Hematopoietic multipotent progenitor cell (in vitro differentiated cells): Measurements from ENCODE around the gene PXT1. TPM values are rescaled to one million over a fixed set of nuclear protein-coding genes. Genes with fewer than 3 reads are reported as not detected.
"Not testable (repeated sequence)": the region's sequence is repeated elsewhere in the genome, so short reads cannot be mapped to it uniquely, and the experiment has no call there.

Source experiments
- DNase-seq, 3 donors: peaks; one replicate each; pipeline ENCODE4 v3.0.0-alpha.2; 2011 to 2015; ENCODE audit warnings: low read depth in 2 of 3, low spot score in 2 of 3
- total RNA-seq: library from RNA; depleted of rRNA; stranded (reverse); fragments of >200 nt; gene quantifications from one replicate; pipeline ENCODE4 v1.2.3, GENCODE V29; 2012

Gene PXT1
- total RNA-seq, 1 donor: 0.27 TPM

DNA sequence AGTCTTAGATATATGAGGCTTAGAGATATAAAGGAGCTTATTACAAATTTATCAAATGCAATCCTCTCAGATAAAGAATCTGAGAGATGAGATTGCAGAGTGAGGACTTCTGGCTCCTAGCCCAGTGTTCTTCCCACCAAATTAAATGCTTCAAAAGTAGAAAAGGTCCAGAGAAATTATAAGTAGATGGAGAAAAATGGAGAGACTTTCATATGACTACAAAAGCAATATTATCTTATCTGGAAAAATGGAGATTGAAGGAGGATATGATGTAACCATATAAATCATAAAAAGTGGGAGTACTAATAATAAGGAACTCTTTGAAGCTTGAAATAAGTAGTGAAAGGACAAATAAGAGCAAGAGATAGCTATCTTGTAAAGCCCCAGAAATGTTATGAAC, 3.0 kb upstream of the PXT1 start:
- no peak for DNase-seq

DNA sequence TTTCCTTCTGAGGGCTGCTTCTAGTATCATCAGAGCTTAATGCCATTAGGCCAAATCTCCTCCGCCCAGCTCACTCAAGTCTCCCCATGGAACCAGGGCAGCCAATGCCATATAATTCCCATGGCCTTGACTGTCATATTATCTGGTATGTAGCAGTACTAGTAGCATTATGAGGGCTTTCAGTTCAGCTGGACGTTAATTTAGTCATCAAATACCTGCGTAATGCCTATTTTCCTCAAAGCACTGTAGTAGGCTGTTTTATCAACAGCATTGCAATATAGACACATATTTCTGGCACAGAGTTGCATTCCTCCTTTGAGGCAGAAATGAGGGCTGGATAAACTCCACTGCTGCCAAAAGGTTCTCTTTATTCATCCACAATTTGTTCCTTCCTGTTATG, 1.8 kb upstream of the PXT1 start:
- DNase-seq: no peak

DNA sequence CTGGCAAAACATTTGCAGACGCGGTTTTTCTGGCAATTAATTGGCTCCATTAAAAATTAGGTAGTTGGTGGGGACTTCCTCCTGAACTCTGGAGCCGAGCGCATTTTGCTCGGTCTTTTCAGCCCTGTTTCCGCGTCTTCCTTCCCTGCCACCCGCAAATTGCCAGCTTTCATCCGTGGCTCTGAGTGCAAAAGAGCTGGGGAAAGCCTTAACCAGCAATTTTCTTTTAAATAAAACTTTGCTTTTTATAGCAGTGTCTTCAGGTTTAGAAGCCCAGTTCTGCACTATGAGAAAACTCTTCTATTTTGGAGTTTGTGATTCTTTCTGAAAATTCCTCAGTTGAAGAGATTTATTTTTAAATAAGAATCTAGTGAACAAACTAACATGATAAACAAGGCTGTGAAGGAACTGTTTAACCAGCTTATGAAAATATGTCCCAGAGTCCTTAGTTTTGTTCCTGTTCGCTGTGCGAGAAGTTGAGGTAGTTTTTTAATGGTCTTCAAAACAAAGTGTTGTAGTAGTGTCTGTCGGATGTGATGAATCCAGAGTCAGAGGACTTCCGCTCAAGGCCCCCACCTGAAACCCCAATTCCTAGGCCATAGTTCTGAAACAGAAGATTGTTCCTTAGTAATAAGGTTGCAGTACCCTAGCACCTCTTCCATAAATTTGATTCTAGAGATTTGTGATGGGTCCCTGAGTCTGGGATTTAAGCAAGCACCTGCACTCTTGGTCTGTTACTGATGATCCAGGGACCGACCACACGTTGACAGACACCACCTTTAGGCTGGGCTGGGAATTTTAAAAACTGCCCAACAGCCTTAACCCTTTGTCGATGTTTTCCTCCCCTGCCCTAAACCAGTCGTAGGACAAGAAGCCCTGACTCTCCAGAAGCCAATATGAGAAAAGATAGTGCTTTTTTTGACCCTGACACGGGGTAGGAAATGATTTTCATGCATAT, 1.1 kb upstream of the PXT1 start:
- DNase-seq: peak in 2 of 3 donors; percentile 28 to 34

DNA sequence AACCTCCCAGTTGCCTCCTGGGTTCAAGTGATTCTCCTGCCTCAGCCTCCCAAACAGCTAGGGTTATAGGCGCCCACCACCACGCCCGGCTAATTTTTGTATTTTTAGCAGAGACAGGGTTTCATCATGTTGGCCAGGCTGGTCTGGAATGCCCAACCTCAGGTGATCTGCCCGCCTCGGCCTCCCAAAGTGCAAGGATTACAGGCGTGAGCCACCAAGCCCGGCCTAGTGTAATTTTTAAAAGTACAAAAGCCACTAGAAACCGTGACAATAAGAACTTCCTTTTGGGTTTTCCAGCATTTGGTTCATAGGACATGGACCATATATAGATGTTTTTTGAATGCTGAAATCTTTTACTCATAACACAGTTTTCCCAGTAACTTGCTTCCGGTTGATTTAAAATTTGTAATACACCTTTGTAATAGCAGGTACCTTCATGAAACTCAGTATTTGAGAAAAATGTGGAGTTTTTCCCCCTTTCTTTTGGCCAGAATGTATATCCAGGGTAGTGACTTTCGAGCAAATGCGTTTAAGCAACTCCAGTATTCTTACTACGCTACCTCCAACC, 467 bp downstream of the PXT1 start:
- DNase-seq: no peak

DNA sequence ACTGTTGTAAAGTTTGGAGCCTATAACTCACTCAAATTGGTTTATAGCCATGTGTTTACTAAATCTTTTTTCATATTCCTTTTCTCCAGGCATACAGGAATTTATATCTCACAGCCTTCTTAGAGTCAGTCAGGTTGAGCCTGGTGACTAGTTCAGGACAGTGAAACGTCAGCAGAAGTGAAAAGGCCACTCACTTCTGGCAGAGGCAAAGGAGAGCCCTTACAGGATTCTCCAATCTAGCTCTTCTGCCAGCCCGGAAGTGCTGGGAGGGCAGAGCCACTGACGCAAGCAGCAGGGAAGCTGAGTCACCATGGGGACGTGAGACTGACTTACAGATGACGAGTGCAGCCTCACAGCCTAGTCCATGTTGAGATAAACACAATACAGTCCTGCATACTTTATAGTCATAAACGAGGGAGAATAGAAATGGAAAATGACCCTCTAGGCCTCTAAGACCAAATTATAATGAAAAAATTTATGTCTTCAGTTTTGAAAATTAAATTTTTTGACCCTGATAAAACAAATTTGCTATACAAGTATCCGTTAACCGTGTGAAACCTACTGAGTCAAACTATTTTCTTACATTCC, 1.3 kb downstream of the PXT1 start:
- peak; percentile 57 to 95 (median 95) for DNase-seq

DNA sequence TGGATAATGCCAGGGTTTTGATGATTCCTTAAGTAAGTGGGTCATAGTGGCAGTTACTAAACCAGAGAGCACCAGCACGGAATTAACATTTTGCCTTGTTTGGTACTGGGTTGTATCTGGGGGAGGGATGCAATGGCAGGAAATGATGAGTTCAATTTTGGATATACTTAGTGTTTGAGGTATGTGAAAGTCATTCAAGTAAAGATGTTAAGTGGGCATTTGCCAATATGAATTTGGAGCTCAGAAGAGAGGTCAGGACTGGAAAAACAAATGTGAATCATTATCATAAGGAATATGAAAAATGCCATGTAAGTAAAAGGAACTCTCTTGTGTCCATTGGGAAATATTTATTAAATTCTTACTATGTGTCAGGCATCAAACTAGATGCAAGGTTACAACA, 6.2 kb downstream of the PXT1 start:
- no peak for DNase-seq

DNA sequence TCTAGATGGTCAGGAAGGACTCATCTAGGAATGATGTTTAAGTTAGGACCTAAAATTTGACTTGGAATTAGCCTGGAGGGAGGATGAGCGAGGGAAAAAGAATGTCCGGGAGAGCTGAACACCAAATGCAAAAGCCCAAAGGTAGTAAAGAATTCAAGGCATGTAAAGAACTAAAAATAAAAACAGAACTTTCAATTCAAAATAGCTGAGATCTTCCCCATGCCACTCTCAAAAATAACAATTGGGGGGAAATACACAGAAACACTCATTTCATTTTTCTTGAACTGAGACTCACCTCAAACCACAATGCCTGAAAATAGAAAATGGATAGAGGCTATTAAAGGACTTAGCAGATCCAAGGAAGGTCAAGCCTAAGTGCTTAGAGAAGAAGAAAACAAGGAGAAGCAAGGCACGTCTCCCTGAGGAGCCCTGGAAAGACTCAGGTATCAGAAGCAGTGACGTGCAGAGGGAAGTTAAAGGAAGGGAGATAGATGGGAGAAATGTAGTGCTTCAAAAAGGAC, 10.4 kb downstream of the PXT1 start:
- DNase-seq: no peak

DNA sequence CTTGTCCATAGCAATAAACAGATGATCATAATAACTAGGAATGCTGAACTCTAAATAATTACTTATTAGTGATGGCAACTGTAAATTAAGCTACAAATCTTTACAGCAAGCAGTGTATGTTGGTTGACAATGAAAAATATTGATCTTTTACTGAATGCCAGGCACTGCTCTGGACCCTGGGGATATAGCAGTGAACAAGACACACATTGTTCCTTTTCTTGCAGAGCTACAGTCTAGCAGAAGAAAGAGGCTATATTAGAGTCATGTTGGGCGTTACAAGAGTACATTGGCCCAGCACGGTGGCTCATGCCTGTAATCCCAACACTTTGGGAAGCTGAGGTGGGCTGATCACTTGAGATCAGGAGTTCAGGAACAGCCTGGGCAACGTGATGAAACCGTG, 11.5 kb downstream of the PXT1 start:
- no peak for DNase-seq

DNA sequence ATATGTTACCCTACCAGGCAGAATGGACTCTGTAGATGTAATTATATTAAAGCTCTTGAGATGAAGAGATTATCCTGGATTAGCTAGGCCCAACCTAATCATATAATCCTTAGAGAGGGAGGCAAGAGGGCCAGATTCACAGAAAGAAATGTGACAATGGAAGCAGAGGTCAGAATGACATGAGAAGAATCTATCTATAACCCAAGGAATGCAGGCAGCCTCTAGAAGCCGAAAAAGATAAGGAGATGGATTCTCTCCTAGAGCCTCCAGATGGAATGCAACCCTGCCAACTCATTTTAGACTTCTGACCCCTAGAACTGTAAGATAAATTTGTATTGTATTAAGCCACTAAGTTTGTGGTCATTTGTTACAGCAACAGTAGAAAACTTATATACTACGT, 12.3 kb downstream of the PXT1 start:
- no peak for DNase-seq

DNA sequence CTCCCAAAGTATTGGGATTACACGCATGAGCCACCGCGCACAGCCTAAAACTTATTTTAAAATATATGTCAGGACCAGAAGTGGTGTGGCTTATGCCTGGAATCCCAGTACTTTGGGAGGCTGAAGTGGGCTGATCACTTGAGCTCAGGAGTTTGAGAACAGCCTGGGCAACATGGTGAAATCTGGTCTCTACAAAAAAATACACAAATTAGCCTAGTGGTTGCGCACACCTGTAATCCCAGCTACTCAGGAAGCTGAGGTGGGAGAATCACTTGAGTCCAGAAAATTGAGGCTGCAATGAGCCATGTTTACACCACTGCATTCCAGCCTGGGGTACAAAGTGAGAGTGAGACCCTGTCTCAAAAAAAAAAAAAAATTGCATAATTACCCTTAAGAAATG, 13.7 kb downstream of the PXT1 start:
- DNase-seq: no peak

DNA sequence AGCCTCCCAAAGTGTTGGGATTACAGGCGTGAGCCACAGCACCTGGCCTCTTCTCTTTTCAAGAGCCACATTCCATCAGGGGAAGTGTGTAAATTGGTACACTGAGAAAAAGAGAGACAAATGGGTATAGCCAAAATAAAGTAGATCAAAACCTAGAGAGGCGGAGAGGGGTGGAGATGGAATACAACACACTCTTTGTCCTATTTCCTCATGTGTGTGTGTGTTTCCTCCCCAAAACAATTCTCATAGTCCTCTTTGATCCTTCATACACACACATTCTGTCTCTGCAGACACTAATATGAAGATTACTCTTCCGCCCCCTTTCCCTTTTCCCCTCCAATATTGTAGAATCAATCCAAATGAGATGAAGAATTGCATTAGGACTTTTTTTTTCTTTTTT, 16.0 kb downstream of the PXT1 start:
- no peak for DNase-seq

DNA sequence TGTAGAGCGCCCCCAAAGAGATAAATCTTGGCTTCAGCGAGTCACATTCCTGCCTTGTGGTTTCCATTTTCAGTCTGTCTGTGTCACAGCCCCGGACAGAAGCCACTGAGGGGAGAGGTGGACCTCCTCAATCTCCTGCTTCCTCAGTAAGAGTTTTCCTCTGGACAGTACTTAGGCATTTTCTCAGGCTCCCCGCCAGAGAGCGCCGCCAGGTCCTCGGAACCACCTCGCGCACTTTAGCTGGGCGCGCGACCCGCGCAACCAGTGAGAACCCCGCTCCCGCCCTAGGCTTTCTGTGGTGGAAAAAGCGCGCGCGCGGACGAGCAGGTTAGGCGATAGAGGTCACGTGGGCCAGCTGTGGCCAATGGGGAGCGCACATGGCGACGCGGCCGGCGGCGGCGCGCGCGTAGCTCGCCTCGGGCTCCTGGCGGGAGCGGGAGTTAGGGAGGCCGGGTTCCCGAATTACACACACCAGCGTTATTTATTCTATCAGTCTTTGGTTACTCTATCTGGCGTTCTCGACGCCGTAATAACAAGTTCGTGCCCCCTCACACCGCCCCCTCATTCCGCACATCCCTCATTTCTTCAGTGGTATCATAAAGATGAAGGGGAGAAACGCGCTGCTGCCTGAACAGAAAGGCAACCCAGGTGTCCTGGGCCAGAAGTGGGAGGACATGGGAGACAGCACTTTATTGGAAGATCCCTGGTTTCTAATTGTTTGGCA, 19.4 kb downstream of the PXT1 start:
- DNase-seq: peak; percentile 93 to 99 (median 99)

DNA sequence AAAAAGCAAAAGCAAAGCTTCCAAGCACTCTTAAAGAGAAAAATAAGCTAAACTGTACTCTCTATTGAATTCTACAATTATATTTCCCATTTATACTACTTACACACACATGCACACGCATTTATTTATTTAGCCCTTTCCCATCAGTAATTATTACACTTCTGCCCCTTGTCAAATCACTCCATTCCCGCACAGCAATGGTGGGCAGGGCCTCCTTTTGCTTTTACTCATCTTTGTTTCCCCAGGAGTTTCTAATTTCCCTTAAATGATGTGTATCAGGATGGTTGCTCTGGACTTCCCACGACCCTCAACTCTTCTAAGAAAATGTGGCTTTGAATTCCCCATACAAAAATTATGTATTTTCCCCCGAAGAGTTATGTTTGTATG, 19.9 kb downstream of the PXT1 start:
- no peak for DNase-seq

DNA sequence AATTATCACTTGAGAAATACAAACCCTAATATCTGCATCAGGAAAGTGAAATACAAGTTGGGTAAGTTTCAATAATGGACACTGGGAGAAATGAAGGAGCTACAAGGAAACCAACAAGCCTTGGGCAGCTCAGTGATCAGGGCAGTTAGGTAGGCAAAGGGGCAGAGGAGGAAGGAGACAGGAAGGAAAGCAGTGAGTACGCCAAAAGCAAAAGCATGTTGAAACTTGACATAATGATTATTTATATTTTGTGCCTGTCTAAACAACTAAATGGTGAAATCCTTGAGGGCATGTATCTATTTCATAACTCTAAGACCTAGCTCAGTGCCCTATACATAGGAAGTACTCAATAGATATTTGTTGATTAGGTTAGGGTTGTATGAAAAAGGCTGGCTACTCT, 23.3 kb downstream of the PXT1 start:
- DNase-seq: no peak

DNA sequence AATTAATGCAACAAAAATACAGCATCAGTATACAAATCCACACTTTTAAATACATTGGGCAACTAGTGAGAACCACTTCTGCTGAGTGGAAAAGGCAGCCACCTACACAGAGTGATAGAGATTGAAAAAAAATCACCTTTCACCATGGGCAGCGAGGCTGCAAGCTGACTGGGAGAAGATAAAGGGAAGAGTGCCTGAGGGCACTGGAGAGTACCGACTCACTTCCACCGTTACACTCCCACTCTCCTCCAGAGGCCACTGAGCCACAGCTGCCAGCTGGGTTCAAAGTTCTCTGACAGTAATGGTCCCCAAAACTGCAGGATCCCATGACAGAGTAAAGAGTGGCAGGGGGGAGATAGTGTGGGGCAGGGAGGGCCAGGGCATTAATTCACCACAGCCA, 24.1 kb downstream of the PXT1 start:
- no peak for DNase-seq

DNA sequence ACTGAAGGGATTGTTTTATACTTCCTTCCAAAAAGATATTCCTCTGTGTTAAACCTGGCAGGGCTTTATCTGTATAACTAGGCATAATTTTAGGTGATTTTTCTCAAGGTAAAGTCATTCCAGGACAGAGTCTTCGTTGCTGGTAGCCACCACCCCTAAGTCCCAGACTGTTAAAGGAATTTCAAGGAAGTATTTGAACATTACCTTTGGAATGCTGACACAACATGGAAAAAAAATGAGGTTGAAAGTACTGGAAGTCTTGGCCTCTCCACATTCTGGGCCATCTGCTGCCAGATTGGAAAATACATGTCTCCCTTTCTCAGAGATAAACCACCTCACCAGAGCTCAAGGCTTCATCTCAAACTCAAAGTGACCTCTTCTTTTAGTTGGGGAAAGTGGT, 28.2 kb downstream of the PXT1 start:
- DNase-seq: no peak

DNA sequence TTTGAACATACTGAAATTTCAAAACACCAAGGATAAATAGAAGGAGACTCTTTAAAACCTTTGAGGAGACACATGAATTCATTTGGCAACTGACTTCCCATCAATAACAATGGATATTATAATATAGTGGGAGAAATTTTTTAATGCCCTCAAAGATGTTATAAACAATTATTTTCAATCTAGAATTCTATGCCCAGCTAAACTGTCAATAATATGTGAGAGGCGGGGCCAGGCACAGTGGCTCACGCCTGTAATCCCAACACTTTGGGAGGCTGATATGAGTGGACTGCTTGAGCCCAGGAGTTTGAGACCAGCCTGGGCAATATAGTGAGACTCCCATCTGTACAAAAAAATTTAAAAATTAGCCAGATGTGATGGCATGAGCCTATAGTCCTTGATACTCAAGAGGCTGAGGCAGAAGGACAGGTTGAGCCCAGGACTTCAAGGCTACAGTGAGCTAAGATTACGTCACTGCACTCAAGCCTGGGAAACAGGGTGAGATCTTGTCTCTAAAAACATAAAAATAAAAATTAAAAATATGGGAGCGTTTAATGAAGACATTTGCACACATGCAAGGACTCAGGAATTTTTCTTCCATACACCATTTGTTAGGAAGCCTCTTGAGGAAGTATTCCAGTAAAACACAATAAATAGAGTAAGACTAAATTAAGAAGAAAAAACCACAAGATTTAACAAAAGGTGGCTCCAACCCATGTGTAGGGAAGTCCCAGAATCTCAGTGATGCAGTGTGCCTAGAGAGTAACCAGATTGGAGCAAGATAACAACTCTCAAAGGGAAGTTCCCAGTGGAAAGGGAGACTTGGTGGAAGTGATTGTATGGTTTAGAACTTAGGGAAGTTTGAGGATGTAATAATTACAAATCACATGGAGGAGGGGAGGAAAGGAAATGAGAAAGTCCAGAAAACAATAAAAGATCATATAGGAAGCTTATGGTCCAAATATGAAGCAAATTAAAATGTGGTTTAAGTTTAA, 28.9 kb downstream of the PXT1 start:
- no peak for DNase-seq

DNA sequence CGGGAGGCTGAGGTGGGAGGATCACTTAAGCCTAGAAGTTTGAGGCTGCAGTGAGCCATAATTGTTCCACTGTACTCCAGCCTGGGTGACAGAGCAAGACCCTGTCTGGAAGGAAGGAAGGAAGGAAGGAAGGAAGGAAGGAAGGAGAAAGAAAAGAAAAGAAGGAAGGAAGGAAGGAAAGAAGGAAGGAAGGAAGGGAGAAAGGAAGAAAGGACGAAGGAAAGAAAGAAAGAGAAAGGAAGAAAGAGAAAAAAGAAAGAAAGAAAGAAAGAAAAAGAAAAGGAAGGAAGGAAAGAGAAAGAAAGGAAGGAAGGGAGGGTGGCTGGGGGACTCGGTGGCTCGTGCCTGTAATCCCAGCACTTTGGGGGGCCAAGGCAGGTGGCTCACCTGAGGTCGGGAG, 32.9 kb downstream of the PXT1 start:
- DNase-seq: not testable (repeated sequence)

DNA sequence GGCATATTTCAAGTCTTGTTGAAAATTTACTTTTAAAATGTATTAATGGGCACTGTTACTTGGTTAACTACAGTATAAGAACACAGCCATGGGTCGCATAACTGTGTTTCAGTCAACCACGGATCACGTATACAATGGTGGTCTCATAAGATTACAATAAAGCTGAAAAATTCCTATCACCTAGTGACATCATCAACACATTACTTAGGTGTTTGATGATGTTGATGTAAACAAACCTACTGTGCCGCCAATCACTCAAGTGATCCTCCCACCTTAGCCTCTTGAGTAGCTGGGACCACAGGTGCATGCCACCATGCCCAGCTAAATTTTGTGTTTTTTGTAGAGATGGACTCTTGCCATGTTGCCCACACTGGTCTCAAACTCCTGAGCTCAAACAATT, 38.5 kb downstream of the PXT1 start:
- DNase-seq: no peak

DNA sequence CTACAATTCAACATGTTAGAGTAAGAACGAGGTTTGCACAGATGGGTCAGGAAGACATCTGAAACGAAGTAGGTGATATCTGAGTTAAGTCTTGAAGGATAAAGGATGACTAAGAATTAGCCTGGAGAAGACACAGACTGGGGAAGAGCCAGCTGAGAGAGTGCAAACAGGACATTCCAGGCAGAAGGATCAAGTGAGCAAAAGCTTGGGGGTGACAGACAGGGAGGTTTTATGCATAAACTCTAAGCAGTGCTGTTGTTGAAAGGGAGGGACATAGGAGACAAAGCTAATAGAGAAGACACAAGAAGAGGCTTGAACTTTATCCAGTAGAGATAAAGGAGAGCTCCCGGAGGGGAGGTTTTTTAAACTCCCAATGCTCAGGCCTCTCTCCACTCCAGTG, 40.2 kb downstream of the PXT1 start:
- DNase-seq: no peak
